ENCODE data around the gene ZNF124. TPM values are rescaled to one million over a fixed set of nuclear protein-coding genes. Genes with fewer than 3 reads are reported as not detected.

ZNF124 gene
- total and polyA plus RNA-seq, 8 donors: 1.1 to 136 (median 17.5) TPM

DNA sequence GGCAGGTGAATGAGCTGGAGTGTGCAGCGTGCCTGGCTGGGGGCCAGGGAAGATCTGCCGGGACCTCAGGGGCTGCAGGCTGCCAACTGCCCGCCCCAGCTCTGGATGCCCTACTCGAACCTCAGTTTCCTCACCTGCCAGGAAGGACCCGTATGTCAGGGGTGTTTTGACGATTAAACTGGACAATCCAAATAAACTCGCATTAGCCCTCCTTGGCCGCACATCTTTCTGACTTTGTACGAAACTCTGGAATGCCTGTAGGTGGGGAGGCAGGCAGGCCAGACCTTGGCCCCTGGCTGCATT is 59.4 kb downstream of the ZNF124 start:
- peak overlapping the region; percentile 81 to 90 (median 84) for H3K27ac ChIP-seq
- H3K36me3 ChIP-seq: no peaks in the 10 kb centered on the region
- 25 to 50% (median 37%) methylated on average over 6 to 9 of the region's 9 CpGs for WGBS, 5 donors
- intact Hi-C loops (cut with DNase I; ENCODE audit: low total_unique reads): loop anchor here (10.0 kb wide), 1 partner anchor 102 kb away; no protein-coding TSS in a partner anchor
- no peaks in the 10 kb centered on the region for H3K9me3 ChIP-seq
- peaks cover 0 to 19% (median 4%) of the 10 kb centered on the region in 3 donors for H3K27me3 ChIP-seq
- H3K4me3 ChIP-seq: peak overlapping the region; percentile 66 to 86 (median 73)
- no peak for DNase-seq
- peaks cover 12 to 27% (median 25%) of the 10 kb centered on the region in 4 donors for H3K4me1 ChIP-seq
- TF ChIP-seq CTCF (IDR thresholded peaks at IDR 0.05) (no peak), POLR2A (IDR thresholded peaks at IDR 0.05) (no peak), EP300 (IDR thresholded peaks at IDR 0.05) (no peak), POLR2AphosphoS5 (IDR thresholded peaks at IDR 0.05) (no peak)

DNA sequence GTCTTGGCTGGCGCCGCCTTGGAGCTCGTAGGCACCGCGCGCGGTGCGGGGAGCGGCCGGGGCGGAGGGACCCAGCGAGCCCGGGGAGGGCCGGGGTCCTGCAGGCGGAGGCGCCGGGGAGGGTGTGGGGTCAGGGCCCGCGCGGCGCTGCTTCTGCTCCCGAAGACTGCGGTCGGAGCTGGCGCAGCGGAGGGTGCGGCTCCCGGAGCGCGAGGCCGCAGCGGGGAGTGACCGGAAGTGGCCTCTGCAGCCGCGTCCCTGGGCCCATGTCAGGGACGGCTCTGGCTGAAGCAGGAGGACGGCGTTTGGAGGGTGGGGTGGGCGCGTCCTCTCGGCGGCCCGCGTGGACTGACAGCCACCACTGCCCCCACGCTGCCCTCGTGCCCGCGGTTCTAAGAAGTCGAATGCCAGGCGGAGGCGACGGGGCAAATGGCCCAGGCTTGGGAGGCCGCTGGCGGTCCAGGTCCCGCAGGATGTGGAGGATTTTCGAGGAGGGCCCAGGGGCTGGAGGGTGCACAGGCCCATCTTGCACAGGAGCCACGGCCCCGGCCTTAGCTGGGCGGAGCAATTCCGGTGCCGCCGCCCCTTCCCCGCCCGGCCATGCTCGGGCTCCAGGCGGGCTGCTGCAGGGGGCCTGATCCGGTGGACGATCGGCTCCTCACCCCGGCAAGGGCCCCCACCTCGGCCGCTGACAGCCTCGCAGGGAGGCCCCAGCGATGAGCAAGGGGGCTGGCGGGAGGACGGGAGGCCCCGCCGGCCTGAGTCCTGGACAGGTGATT is 59.9 kb downstream of the ZNF124 start:
- H3K9me3 ChIP-seq: no peaks in the 10 kb centered on the region
- intact Hi-C loops (cut with DNase I; ENCODE audit: low total_unique reads): loop anchor here (10.0 kb wide), 1 partner anchor 103 kb away; no protein-coding TSS in a partner anchor
- peaks cover 0 to 19% (median 4%) of the 10 kb centered on the region in 3 donors for H3K27me3 ChIP-seq
- H3K27ac ChIP-seq: peak overlapping the region; percentile 81 to 90 (median 84)
- H3K4me1 ChIP-seq: peaks cover 12 to 27% (median 25%) of the 10 kb centered on the region in 4 donors
- WGBS, 5 donors: 1 to 4% (median 2%) methylated on average over 32 to 78 of the region's 78 CpGs
- H3K4me3 ChIP-seq: peak overlapping the region; percentile 66 to 86 (median 73)
- no peaks in the 10 kb centered on the region for H3K36me3 ChIP-seq
- TF ChIP-seq POLR2AphosphoS5 (IDR thresholded peaks at IDR 0.05): peak in 2 of 3 donors; percentile 58 to 75
- TF ChIP-seq EP300 (IDR thresholded peaks at IDR 0.05): no peak
- DNase-seq: peak; percentile 73 to 86

DNA sequence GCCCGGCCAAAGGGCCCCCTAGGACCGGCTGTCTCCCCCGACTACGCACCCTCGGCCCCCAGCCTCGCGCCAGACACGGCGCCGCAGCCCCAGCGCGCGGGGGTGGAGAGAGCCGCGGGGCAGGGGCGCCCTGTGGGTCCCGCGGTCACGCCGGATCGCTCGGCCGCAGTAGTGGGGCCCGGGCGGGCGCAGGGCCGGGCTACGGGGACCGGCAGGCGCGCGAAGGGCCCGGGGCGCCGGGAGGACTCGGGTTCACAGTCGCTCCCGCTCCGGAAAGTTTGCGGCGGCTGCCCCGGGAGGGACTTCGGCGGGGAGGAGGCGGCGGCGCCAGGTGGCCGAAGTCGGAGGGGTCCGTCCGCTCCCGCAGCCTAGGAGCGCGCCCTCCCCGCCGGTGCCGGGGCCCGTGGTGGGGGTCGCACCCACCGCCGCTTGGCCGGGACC is 60.5 kb downstream of the ZNF124 start:
- peaks cover 12 to 27% (median 25%) of the 10 kb centered on the region in 4 donors for H3K4me1 ChIP-seq
- H3K36me3 ChIP-seq: no peaks in the 10 kb centered on the region
- 0 to 1% (median 0%) methylated on average over 13 to 62 of the region's 62 CpGs for WGBS, 5 donors
- H3K9me3 ChIP-seq: no peaks in the 10 kb centered on the region
- TF ChIP-seq POLR2AphosphoS5 (IDR thresholded peaks at IDR 0.05): no peak
- no peak for TF ChIP-seq EP300 (IDR thresholded peaks at IDR 0.05)
- no peak for TF ChIP-seq POLR2A (IDR thresholded peaks at IDR 0.05)
- no peak for TF ChIP-seq CTCF (IDR thresholded peaks at IDR 0.05)
- peak in 1 of 2 donors; percentile 55 for DNase-seq
- H3K27me3 ChIP-seq: peaks cover 0 to 19% (median 4%) of the 10 kb centered on the region in 3 donors
- H3K27ac ChIP-seq: peak overlapping the region; percentile 81 to 90 (median 84)
- intact Hi-C loops (cut with DNase I; ENCODE audit: low total_unique reads): loop anchor here (10.0 kb wide), 1 partner anchor 104 kb away; no protein-coding TSS in a partner anchor
- H3K4me3 ChIP-seq: peak overlapping the region; percentile 66 to 86 (median 73)

DNA sequence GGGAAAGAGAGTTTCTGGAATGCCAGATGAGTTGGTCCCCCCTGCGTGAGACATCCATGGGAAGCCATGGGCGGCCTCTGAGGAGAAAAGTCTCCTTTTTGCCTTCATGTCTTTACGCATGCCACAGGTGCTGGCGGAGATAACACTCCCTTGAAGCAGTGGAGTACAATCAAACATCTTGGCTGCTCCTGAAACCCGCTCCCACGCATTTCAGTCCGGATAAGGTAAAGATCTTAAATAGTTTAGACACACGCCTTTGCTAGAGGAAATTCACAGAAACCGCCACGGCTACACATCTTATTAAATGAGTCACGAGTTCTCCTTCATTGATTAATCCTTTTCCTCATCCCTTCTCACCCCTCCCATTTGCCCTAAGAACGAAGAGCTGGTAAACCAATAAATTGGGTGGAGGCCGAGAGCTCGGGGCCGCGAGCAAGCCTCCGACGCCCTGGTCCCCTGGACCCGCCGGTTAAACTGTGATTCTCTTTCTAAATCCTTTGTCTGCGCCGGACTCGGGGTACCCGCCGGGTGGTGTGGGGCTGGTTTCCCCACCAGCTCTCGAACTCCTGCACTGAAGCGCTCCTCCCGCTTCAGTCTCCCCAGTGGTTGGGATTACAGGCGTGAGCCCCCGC is 61.1 kb downstream of the ZNF124 start:
- TF ChIP-seq POLR2AphosphoS5 (IDR thresholded peaks at IDR 0.05) (no peak), POLR2A (IDR thresholded peaks at IDR 0.05) (no peak), EP300 (IDR thresholded peaks at IDR 0.05) (no peak), CTCF (IDR thresholded peaks at IDR 0.05) (no peak)
- no peaks in the 10 kb centered on the region for H3K9me3 ChIP-seq
- intact Hi-C loops (cut with DNase I; ENCODE audit: low total_unique reads): loop anchor here (10.0 kb wide), 1 partner anchor 104 kb away; no protein-coding TSS in a partner anchor
- H3K4me3 ChIP-seq: peak overlapping the region; percentile 66 to 86 (median 73)
- WGBS, 5 donors: 8 to 23% (median 10%) methylated on average over 17 to 30 of the region's 30 CpGs
- peaks cover 0 to 19% (median 4%) of the 10 kb centered on the region in 3 donors for H3K27me3 ChIP-seq
- peak overlapping the region; percentile 81 to 90 (median 84) for H3K27ac ChIP-seq
- no peaks in the 10 kb centered on the region for H3K36me3 ChIP-seq
- H3K4me1 ChIP-seq: peaks cover 12 to 27% (median 25%) of the 10 kb centered on the region in 4 donors
- DNase-seq: peak in 1 of 2 donors; percentile 37
